Stimulated activated CD4-positive, alpha-beta T cell treated with anti-CD3 and anti-CD28 coated beads, Interleukin-4, amount 100 ng/mL, for 1 hour (primary cell): ENCODE results near the gene ALG6.

Source experiments
- DNase-seq: peaks from one replicate; pipeline ENCODE4 v3.0.0-alpha.2; 2020

ALG6 gene

GRCh38 chr1:63367215-63368103 lies at the start of gene ALG6:
ALG6 (plus strand) TSS chr1:63367627; CDS start chr1:63370978, 3,351 bp downstream.
- peak; percentile 93 for DNase-seq

- no peak for DNase-seq
These were observed 49.6 kb upstream of the ALG6 start for GRCh38 chr1:63317817-63318152.

GRCh38 chr1:63318201-63318979 lies 49.0 kb upstream of the ALG6 start:
- no peak for DNase-seq

GRCh38 chr1:63319046-63320021 lies 48.1 kb upstream of the ALG6 start:
- no peak for DNase-seq

- no peak for DNase-seq
These were observed 47.3 kb upstream of the ALG6 start for GRCh38 chr1:63320022-63320721.

- no peak for DNase-seq
These were observed 46.2 kb upstream of the ALG6 start for GRCh38 chr1:63321066-63321784.

- DNase-seq, result no peak
These were observed 45.7 kb upstream of the ALG6 start for GRCh38 chr1:63321785-63322113.

GRCh38 chr1:63322114-63322943 lies 45.1 kb upstream of the ALG6 start, which contains the start of gene FOXD3:
FOXD3 (plus strand) TSS chr1:63322567; CDS start chr1:63323059, 492 bp downstream.
- DNase-seq, result no peak

- DNase-seq, result peak; percentile 42
These were observed 44.2 kb upstream of the ALG6 start for GRCh38 chr1:63322944-63323864.

GRCh38 chr1:63323865-63324778 lies 43.3 kb upstream of the ALG6 start:
- DNase-seq, result no peak

GRCh38 chr1:63324779-63325119 lies 42.7 kb upstream of the ALG6 start:
- DNase-seq, result no peak

GRCh38 chr1:63325279-63325985 lies 42.0 kb upstream of the ALG6 start:
- DNase-seq, result no peak

GRCh38 chr1:63326106-63326472 lies 41.3 kb upstream of the ALG6 start:
- DNase-seq, result no peak

GRCh38 chr1:63326473-63327380 lies 40.7 kb upstream of the ALG6 start:
- no peak for DNase-seq

- DNase-seq, result no peak
These were observed 39.9 kb upstream of the ALG6 start for GRCh38 chr1:63327417-63328054.

GRCh38 chr1:63328122-63328521 lies 39.3 kb upstream of the ALG6 start:
- no peak for DNase-seq
